Stimulated activated CD4-positive, alpha-beta T cell treated with anti-CD3 and anti-CD28 coated beads, Interleukin-15, amount 100 ng/mL, for 1 hour (primary cell): ENCODE data around the gene PALM.

ENCODE experiments used
- DNase-seq, 2 donors: peaks; one replicate each; pipeline ENCODE4 v3.0.0-alpha.2; 2020; ENCODE audit warnings: low read depth in 1 of 2, low spot score in 1 of 2

Gene PALM

GRCh38 chr19:778910-779653, 70.3 kb downstream of the PALM start:
- no peak for DNase-seq

GRCh38 chr19:780935-781334, 72.2 kb downstream of the PALM start:
- DNase-seq, result no peak

- DNase-seq, result no peak
Measured at GRCh38 chr19:781800-782184, 73.1 kb downstream of the PALM start.

- DNase-seq, result no peak
Measured at GRCh38 chr19:782185-782877, 73.6 kb downstream of the PALM start.

- DNase-seq, result no peak
Measured at GRCh38 chr19:782878-783668, 74.3 kb downstream of the PALM start.

- DNase-seq, result no peak
Measured at GRCh38 chr19:784541-784940, 75.8 kb downstream of the PALM start.

DNA sequence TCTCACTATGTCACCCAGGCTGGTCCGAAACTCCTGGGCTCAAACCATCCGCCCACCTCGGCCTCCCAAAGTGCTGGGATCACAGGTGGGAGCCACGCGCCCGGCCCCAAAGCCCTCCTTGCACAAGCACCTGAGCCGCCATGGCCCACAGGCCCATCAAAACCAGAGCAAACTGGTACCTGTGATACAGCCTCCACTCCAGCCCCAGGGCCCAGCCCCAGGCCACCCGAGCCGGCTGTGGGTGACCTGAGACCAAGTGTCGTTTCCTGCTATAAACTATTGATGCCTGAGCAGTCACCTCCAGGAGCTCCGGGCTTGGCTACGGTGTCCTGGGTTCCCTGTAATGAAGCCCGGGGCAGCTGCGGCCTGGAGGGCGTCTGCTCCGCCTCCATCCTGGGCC, 78.8 kb downstream of the PALM start:
- no peak for DNase-seq

- DNase-seq, result no peak
Measured at GRCh38 chr19:788686-788982, 79.9 kb downstream of the PALM start.

GRCh38 chr19:788983-789700, 80.4 kb downstream of the PALM start:
- no peak for DNase-seq

DNA sequence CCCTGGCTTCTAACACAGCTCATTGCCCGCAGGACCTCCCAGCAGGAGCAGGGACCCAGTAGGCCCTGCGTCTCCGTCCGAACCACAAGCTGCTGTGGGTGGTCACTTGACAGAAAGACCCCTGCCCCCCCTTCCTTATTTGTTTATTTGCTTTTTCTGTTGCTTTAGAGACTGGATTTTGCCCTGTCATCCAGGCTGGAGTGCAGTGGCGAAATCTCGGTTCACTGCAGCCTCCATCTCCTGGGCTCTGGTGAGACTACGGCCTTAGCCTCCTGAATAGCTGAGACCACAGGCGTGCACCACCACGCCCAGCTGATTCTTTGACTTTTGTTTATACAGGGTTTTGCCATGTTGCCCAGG, 80.9 kb downstream of the PALM start:
- DNase-seq, result no peak

DNA sequence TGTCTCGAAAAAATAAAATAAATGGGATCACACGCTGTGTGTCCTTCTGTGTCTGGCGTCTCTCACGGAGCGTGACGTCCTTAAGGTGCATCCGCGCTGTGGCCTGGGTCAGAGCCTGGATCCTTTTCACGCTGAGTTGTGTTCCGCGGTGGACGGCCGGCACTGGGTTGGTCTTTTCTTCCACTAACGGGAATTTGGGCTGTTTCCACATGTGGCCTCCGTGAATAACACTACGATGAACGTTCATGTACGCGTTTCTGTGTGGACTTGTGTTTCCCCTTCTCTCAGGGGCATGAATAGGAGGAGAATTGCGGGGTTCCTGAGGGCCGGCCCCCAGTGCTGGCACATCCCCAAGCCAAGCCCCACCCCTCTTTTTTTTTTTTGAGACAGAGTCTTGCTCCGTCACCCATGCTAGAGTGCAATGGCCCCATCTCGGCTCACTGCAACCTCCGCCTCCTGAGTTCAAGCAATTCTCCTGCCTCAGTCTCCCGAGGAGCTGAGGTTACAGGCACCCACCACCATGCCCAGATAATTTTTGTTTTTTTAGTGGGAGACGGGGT, 82.4 kb downstream of the PALM start:
- DNase-seq, result no peak

GRCh38 chr19:791567-792305, 83.0 kb downstream of the PALM start:
- no peak for DNase-seq

DNA sequence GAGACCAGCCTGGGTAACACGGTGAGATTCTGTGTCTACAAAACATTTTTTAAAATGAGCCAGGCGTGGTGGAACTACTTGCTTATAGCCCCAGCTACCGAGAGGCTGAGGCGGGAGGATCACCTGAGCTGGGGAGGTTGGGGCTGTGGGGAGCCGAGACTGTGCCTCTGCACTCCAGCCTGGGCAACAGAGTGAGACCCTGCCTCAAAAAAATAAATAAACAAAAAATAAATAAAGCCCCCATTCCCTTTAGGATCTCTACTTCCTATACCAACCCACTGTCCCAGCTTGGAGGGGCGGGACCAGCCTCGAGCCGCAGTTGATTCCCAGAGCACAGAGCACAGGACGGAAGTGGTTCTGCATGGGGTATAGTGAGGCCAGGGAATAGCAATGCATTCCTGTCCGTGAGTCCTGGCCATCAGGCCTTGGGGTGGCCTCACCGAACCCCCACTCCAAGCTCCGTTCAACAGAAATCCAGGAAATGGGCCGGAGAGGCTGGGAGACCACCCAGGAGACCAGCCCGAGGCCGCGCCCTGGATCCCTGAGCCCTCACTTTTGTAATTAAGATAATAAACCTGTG, 83.7 kb downstream of the PALM start:
- no peak for DNase-seq

DNA sequence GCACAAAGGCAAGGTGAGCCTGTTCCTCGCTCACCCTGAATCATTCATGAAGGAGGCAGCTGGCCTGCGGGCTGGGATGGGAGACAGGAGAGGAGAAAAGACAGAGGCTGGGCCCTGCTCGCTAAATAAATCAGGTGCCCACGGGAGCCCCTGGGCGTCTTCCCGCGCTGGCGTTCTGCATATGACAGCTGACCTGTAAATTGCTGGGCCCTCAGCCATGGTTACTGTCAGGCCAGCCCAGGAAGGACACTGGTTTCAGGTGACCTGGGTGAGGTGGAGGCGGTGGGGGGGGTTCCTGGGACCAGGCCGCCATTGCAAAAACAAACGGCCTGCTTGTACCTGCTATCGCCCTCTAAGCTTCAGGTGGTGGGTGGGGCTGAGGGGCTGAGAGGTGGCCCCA, 85.1 kb downstream of the PALM start:
- no peak for DNase-seq

- no peak for DNase-seq
Measured at GRCh38 chr19:795073-795611, 86.4 kb downstream of the PALM start.

DNA sequence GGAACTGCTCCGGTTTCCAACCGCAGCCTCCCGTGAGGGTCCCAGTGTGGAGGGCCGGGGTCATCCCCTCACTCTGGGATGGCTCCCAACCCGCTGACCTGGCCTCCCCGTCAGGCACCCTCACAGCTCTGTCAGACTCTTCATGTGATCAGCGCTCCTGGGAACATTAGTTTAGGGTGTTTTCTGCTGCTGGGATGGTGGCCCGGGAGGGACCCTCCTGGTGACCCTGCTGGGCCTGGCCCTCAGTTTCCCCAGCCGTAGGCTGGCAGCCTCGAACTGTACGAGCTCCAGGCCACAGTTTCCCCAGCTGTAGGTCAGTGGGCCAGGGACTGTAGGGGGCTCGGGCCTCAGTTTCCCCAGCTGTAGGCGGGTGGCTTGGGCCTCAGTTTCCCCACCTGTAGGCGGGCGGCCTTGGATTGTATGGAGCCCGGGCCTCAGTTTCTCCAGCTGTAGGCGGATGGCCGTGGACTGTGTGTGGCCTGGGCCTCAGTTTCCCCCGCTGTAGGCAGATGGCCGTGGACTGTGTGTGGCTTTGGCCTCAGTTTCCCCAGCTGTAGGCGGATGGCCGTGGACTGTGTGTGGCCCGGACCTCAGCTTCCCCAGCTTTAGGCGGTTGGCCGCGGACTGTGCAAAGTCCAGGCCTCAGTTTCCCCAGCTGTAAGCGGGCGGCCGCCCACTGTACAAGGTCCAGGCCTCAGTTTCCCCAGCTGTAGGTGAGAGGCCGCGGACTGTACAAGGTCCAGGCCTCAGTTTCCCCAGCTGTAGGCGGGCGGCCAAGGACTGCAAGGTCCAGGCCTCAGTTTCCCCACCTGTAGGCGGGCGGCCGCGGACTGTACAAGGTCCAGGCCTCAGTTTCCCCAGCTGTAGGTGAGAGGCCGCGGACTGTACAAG, 87.2 kb downstream of the PALM start:
- DNase-seq, result no peak

DNA sequence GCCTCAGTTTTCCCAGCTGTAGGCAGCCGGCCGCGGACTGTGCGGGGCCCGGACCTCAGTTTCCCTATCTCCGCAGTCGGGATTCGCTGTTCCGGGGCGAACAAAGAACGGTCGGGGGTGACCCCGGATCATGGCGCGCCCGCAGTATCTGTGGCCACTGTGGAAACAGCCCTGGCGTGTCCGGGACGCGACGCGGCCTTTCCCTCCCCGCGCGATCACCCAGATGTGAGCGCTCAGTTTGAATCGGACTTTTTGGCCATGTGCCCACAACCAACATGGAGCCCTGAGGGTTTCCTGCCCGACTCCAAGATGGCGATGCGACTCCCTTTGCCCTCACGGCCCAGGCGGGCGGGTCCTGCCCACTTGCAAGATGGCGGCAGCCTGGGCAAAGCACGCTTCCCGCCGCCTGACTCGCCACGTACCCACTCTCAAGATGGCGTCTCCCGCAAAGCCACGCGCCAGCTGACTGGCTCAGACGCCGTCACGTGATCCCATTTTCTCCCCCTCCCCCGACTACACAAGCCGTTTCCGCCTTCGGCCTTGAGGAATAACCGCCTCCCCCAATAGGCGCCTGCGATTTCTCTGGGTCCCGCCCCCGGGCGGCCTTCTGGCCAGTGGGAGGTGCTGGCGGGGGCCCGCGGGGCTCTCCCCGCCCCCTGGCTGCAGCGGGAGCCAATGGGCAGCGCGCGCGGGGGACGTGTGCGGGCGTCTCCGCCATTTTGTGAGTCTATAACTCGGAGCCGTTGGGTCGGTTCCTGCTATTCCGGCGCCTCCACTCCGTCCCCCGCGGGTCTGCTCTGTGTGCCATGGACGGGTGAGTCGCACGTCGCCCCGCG, 88.2 kb downstream of the PALM start, which contains the start of gene PTBP1:
TSS of gene PTBP1 (plus strand) at position 761 of the 836 bp plus-strand sequence. CDS start at position 807, 46 bp downstream.
- DNase-seq, result peak; percentile 96 to 99
